ENCODE data around the gene CEP112.
"Not testable (repeated sequence)": the region's sequence is repeated elsewhere in the genome, so short reads cannot be mapped to it uniquely, and the experiment has no call there.

CEP112 gene

GRCh38 chr17:65707780-65708179 is 484.2 kb downstream of the CEP112 start:
- no peak for DNase-seq

- no peak for DNase-seq
These were observed 487.2 kb downstream of the CEP112 start for GRCh38 chr17:65704731-65705130.

GRCh38 chr17:65703891-65704290 is 488.0 kb downstream of the CEP112 start:
- DNase-seq = no peak

GRCh38 chr17:65699459-65699858 is 492.5 kb downstream of the CEP112 start:
- DNase-seq = no peak

GRCh38 chr17:65698381-65699061 is 493.4 kb downstream of the CEP112 start:
- DNase-seq = no peak

- no peak for DNase-seq
These were observed 494.3 kb downstream of the CEP112 start for GRCh38 chr17:65697661-65698060.

- DNase-seq = no peak
These were observed 495.1 kb downstream of the CEP112 start for GRCh38 chr17:65696739-65697394.

GRCh38 chr17:65694601-65695000 is 497.3 kb downstream of the CEP112 start:
- DNase-seq = no peak

- DNase-seq = no peak
These were observed 501.2 kb downstream of the CEP112 start for GRCh38 chr17:65690626-65691310.

- no peak for DNase-seq
These were observed 503.6 kb downstream of the CEP112 start for GRCh38 chr17:65688307-65688706.

GRCh38 chr17:65685110-65685509 is 506.8 kb downstream of the CEP112 start:
- no peak for DNase-seq

GRCh38 chr17:65684631-65685030 is 507.3 kb downstream of the CEP112 start:
- no peak for DNase-seq

- DNase-seq = no peak
These were observed 508.5 kb downstream of the CEP112 start for GRCh38 chr17:65683428-65683827.

GRCh38 chr17:65681763-65682162 is 510.2 kb downstream of the CEP112 start:
- DNase-seq = not testable (repeated sequence)

- DNase-seq = no peak
These were observed 512.6 kb downstream of the CEP112 start for GRCh38 chr17:65679165-65679845.

GRCh38 chr17:65678546-65678945 is 513.4 kb downstream of the CEP112 start:
- DNase-seq = no peak

GRCh38 chr17:65677932-65678331 is 514.0 kb downstream of the CEP112 start:
- DNase-seq = no peak

- DNase-seq = no peak
These were observed 517.5 kb downstream of the CEP112 start for GRCh38 chr17:65674246-65675045.

- DNase-seq = no peak
These were observed 521.1 kb downstream of the CEP112 start for GRCh38 chr17:65670667-65671371.

GRCh38 chr17:65668211-65668610 is 523.7 kb downstream of the CEP112 start:
- DNase-seq = no peak

GRCh38 chr17:65667656-65668055 is 524.3 kb downstream of the CEP112 start:
- DNase-seq = no peak

GRCh38 chr17:65666876-65667321 is 525.0 kb downstream of the CEP112 start:
- DNase-seq = no peak
